Neuronal stem cell (in vitro differentiated cells): ENCODE measurements around the gene PCDH1.

ENCODE experiments used
- DNase-seq: peaks from one replicate; pipeline ENCODE4 v3.0.0-alpha.2; 2013; ENCODE audit warnings: low spot score
- H2AFZ ChIP-seq: one replicate; pipeline ENCODE4 v1.6.1; 2013; ENCODE audit warnings: mild to moderate bottlenecking, low read length, inconsistent platforms
- H2AK5ac ChIP-seq: 2 replicates; pipeline ENCODE4 v1.6.1; 2013; ENCODE audit warnings: low read depth, mild to moderate bottlenecking, inconsistent platforms, low read length, moderate library complexity, mixed read lengths
- H2BK120ac ChIP-seq: 2 replicates; pipeline ENCODE4 v1.6.1; 2013; ENCODE audit warnings: low read depth, mild to moderate bottlenecking, inconsistent platforms, low read length, moderate library complexity, mixed read lengths
- H2BK12ac ChIP-seq: one replicate; pipeline ENCODE4 v1.6.1; 2013; ENCODE audit warnings: low read length, inconsistent platforms
- H2BK15ac ChIP-seq: 2 replicates; pipeline ENCODE4 v1.6.1; 2013; ENCODE audit warnings: mild to moderate bottlenecking, low read length, inconsistent platforms, mixed read lengths
- H2BK5ac ChIP-seq: one replicate; pipeline ENCODE4 v1.6.1; 2013; ENCODE audit warnings: inconsistent platforms, mild to moderate bottlenecking, low read length, moderate library complexity
- H3K14ac ChIP-seq: one replicate; pipeline ENCODE4 v1.6.1; 2013; ENCODE audit warnings: low read length, inconsistent platforms
- H3K18ac ChIP-seq: 2 replicates; pipeline ENCODE4 v1.6.1; 2013; ENCODE audit warnings: low read length, inconsistent platforms
- H3K23ac ChIP-seq: 2 replicates; pipeline ENCODE4 v1.6.1; 2013; ENCODE audit warnings: low read depth, mild to moderate bottlenecking, mixed read lengths, low read length, inconsistent platforms; ENCODE audit not compliant: poor library complexity
- H3K27ac ChIP-seq: replicated peaks from 3 replicates; pipeline ENCODE4 v1.5.1; 2013; ENCODE audit warnings: low read length, inconsistent platforms
- H3K27me3 ChIP-seq, 3 experiments: 2 replicates each; pipeline ENCODE4 v1.6.1; 2013; ENCODE audit warnings: low read length in 3 of 3, mild to moderate bottlenecking in 2 of 3, inconsistent platforms in 1 of 3, low read depth in 1 of 3, mixed read lengths in 1 of 3, moderate library complexity in 1 of 3; ENCODE audit not compliant: control insufficient read depth in 3 of 3, insufficient read depth in 3 of 3
- H3K36me3 ChIP-seq, 2 donors: replicated peaks in 1 of 2; 2 replicates each; pipeline ENCODE4 v1.6.1; 2013; ENCODE audit warnings: low read length in 2 of 2; ENCODE audit not compliant: control insufficient read depth in 2 of 2, insufficient read depth in 2 of 2
- H3K4ac ChIP-seq: 2 replicates; pipeline ENCODE4 v1.6.1; 2013; ENCODE audit warnings: inconsistent platforms, mild to moderate bottlenecking, low read length, moderate library complexity
- H3K4me1 ChIP-seq, 2 donors: 1 replicate in 1 of 2; 2 replicates in 1 of 2; pipeline ENCODE4 v1.6.1; 2013; ENCODE audit warnings: low read length in 2 of 2, low read depth in 1 of 2; ENCODE audit not compliant: control insufficient read depth in 2 of 2, insufficient read depth in 1 of 2
- H3K4me2 ChIP-seq: one replicate; pipeline ENCODE4 v1.6.1; 2013; ENCODE audit warnings: mild to moderate bottlenecking, low read length, inconsistent platforms; ENCODE audit not compliant: insufficient read depth, poor library complexity, severe bottlenecking
- H3K4me3 ChIP-seq, 2 donors: 2 replicates each; pipeline ENCODE4 v1.5.1; 2013; ENCODE audit warnings: low read length in 2 of 2, mild to moderate bottlenecking in 2 of 2, inconsistent platforms in 1 of 2, moderate library complexity in 1 of 2
- H3K79me1 ChIP-seq: one replicate; pipeline ENCODE4 v1.6.1; 2013; ENCODE audit warnings: low read depth, mild to moderate bottlenecking, inconsistent platforms, low read length, moderate library complexity
- H3K9ac ChIP-seq: one replicate; pipeline ENCODE4 v1.6.1; 2013; ENCODE audit warnings: mild to moderate bottlenecking, low read depth, low read length, inconsistent platforms; ENCODE audit not compliant: poor library complexity
- H3K9me3 ChIP-seq, 2 donors: replicated peaks in 1 of 2; 2 replicates each; pipeline versions ENCODE3 to v1.6.1; 2013; ENCODE audit warnings: low read length in 2 of 2, mild to moderate bottlenecking in 2 of 2, inconsistent platforms in 1 of 2, low read depth in 1 of 2, mixed read lengths in 1 of 2, moderate library complexity in 1 of 2; ENCODE audit not compliant: control insufficient read depth in 2 of 2, insufficient read depth in 1 of 2
- H4K8ac ChIP-seq: one replicate; pipeline ENCODE4 v1.6.1; 2013; ENCODE audit warnings: low read depth, mild to moderate bottlenecking, inconsistent platforms, low read length, moderate library complexity
- H4K91ac ChIP-seq: one replicate; pipeline ENCODE4 v1.6.1; 2013; ENCODE audit warnings: low read length, low read depth, mild to moderate bottlenecking, inconsistent platforms; ENCODE audit not compliant: poor library complexity
- WGBS, 2 donors: extraction: QIAGEN DNeasy Blood & Tissue Kit; methylation state at CpG; one replicate each; pipeline ENCODE4 v1.1.7; 2013; ENCODE audit warnings: missing lambda C conversion rate in 2 of 2, mixed read lengths in 1 of 2; ENCODE audit not compliant: insufficient read length in 2 of 2, insufficient replicate concordance in 1 of 2; ENCODE audit errors: extremely low coverage in 2 of 2; 5-methylcytosine and 5-hydroxymethylcytosine counted together

Gene PCDH1

GRCh38 chr5:141826674-141827073 is 51.5 kb downstream of the PCDH1 start:
- no peak overlapping the region for H3K4ac ChIP-seq
- no peak overlapping the region for H4K91ac ChIP-seq
- no peak overlapping the region for H2AK5ac ChIP-seq
- H3K18ac ChIP-seq, result peak overlapping the region; percentile 19
- H3K4me1 ChIP-seq, result peaks cover 19 to 30% of the 10 kb centered on the region in 2 donors
- H3K9me3 ChIP-seq, result no peaks in the 10 kb centered on the region
- no peak for DNase-seq
- no peak overlapping the region for H2AFZ ChIP-seq
- no peak overlapping the region for H4K8ac ChIP-seq
- no peak overlapping the region for H3K14ac ChIP-seq
- no peaks in the 10 kb centered on the region for H3K36me3 ChIP-seq
- no peak overlapping the region for H2BK5ac ChIP-seq
- H3K27ac ChIP-seq, result no peak overlapping the region
- H3K79me1 ChIP-seq, result no peaks in the 10 kb centered on the region
- no peak overlapping the region for H3K4me2 ChIP-seq
- no peak overlapping the region for H3K23ac ChIP-seq
- no peak overlapping the region for H2BK120ac ChIP-seq
- no peak overlapping the region for H2BK15ac ChIP-seq
- H3K9ac ChIP-seq, result no peak overlapping the region
- WGBS, 2 donors, result no CpG with 5 or more reads among the region's 4 CpGs
- H3K4me3 ChIP-seq, result no peak overlapping the region
- H2BK12ac ChIP-seq, result no peak overlapping the region
- H3K27me3 ChIP-seq, result no peaks in the 10 kb centered on the region

- Histone ChIP-seq H4K91ac (no peak overlapping the region), H3K14ac (no peak overlapping the region), H3K4ac (no peak overlapping the region), H2BK5ac (no peak overlapping the region), H2BK15ac (no peak overlapping the region), H3K4me1 (peaks cover 21 to 32% of the 10 kb centered on the region in 2 donors), H3K27ac (no peak overlapping the region), H2AK5ac (no peak overlapping the region), H3K9ac (no peak overlapping the region), H3K79me1 (no peaks in the 10 kb centered on the region), H2AFZ (peak overlapping the region; percentile 21), H3K36me3 (no peaks in the 10 kb centered on the region), H3K9me3 (no peaks in the 10 kb centered on the region), H2BK120ac (no peak overlapping the region), H3K18ac (peak overlapping the region; percentile 76), H2BK12ac (no peak overlapping the region), H3K4me2 (no peak overlapping the region), H3K23ac (peak overlapping the region; percentile 11), H4K8ac (peak overlapping the region; percentile 19), H3K4me3 (no peak overlapping the region), H3K27me3 (no peaks in the 10 kb centered on the region)
- no peak for DNase-seq
- WGBS, 2 donors, result no CpG with 5 or more reads among the region's 10 CpGs
Measured at GRCh38 chr5:141825791-141826560, 52.2 kb downstream of the PCDH1 start.

GRCh38 chr5:141825241-141825671 is 53.0 kb downstream of the PCDH1 start:
- no peak for DNase-seq
- H3K9me3 ChIP-seq, result no peaks in the 10 kb centered on the region
- peak overlapping the region; percentile 56 for H3K27ac ChIP-seq
- H2BK15ac ChIP-seq, result no peak overlapping the region
- H4K91ac ChIP-seq, result no peak overlapping the region
- WGBS, 2 donors, result no CpG with 5 or more reads among the region's 10 CpGs
- H2BK120ac ChIP-seq, result no peak overlapping the region
- H2AK5ac ChIP-seq, result no peak overlapping the region
- peak overlapping the region; percentile 76 for H3K18ac ChIP-seq
- H3K27me3 ChIP-seq, result no peaks in the 10 kb centered on the region
- peak overlapping the region; percentile 11 for H2BK12ac ChIP-seq
- H3K4ac ChIP-seq, result no peak overlapping the region
- H3K4me2 ChIP-seq, result no peak overlapping the region
- no peak overlapping the region for H3K14ac ChIP-seq
- H3K23ac ChIP-seq, result no peak overlapping the region
- H3K4me1 ChIP-seq, result peaks cover 21 to 32% of the 10 kb centered on the region in 2 donors
- H3K79me1 ChIP-seq, result no peaks in the 10 kb centered on the region
- no peak overlapping the region for H2BK5ac ChIP-seq
- H4K8ac ChIP-seq, result no peak overlapping the region
- no peaks in the 10 kb centered on the region for H3K36me3 ChIP-seq
- peak overlapping the region; percentile 65 for H3K9ac ChIP-seq
- peak overlapping the region; percentile 90 for H2AFZ ChIP-seq
- no peak overlapping the region for H3K4me3 ChIP-seq

GRCh38 chr5:141824717-141825116 is 53.5 kb downstream of the PCDH1 start:
- WGBS, 2 donors, result no CpG with 5 or more reads among the region's 3 CpGs
- Histone ChIP-seq H3K27ac (no peak overlapping the region), H3K4me3 (no peak overlapping the region)

More at GRCh38 chr5:141824717-141825116, 53.5 kb downstream of the PCDH1 start:
- Histone ChIP-seq H3K36me3 (no peaks in the 10 kb centered on the region), H3K27me3 (no peaks in the 10 kb centered on the region), H3K79me1 (no peaks in the 10 kb centered on the region), H2BK15ac (no peak overlapping the region), H3K9ac (no peak overlapping the region), H2AFZ (peak overlapping the region; percentile 90), H2BK12ac (no peak overlapping the region), H3K18ac (no peak overlapping the region), H2AK5ac (no peak overlapping the region), H3K9me3 (no peaks in the 10 kb centered on the region), H2BK5ac (no peak overlapping the region), H3K4me2 (no peak overlapping the region), H3K14ac (no peak overlapping the region), H4K8ac (no peak overlapping the region), H4K91ac (no peak overlapping the region), H3K4ac (no peak overlapping the region), H3K23ac (no peak overlapping the region), H3K4me1 (peaks cover 21 to 32% of the 10 kb centered on the region in 2 donors), H2BK120ac (no peak overlapping the region)
- no peak for DNase-seq
